ENCODE measurements around the gene TET1. TPM values are rescaled to one million over a fixed set of nuclear protein-coding genes. Genes with fewer than 3 reads are reported as not detected.

Gene TET1
- polyA plus RNA-seq, 3 donors = 0.01 to 0.08 (median 0.06) TPM

- no peak for TF ChIP-seq CTCF (IDR thresholded peaks at IDR 0.05)
- Histone ChIP-seq H3K27ac (ENCODE audit: low read depth in 1 of 2, low read length in 2 of 2) (no peak overlapping the region), H3K4me1 (ENCODE audit: control insufficient read depth in 1 of 2, insufficient read depth in 2 of 2, low read length in 2 of 2) (peaks cover 6% of the 10 kb centered on the region in 2 donors), H3K4me3 (replicated peaks in 1 of 3; ENCODE audit: low read depth in 2 of 3, low read length in 3 of 3) (no peak overlapping the region), H3K79me2 (ENCODE audit: insufficient read depth, low read length) (peaks cover 73% of the 10 kb centered on the region), H3K9me3 (replicated peaks in 1 of 2; ENCODE audit: control insufficient read depth in 1 of 2, insufficient read depth in 1 of 2, low read length in 2 of 2) (no peaks in the 10 kb centered on the region), H2AFZ (ENCODE audit: insufficient read depth, low read depth, low read length, poor library complexity, severe bottlenecking) (no peak overlapping the region), H4K20me1 (ENCODE audit: insufficient read depth, low read length) (peaks cover 4% of the 10 kb centered on the region), H3K9ac (ENCODE audit: insufficient read depth, low read length, poor library complexity, severe bottlenecking) (no peak overlapping the region), H3K36me3 (replicated peaks in 1 of 2; ENCODE audit: control insufficient read depth in 1 of 2, insufficient read depth in 2 of 2, low read length in 2 of 2) (peaks cover 51 to 84% of the 10 kb centered on the region in 2 donors), H3K27me3 (ENCODE audit: control insufficient read depth in 2 of 2, insufficient read depth in 2 of 2, low read length in 2 of 2) (no peaks in the 10 kb centered on the region), H3K4me2 (replicated peaks; ENCODE audit: extremely low read depth, low read length, poor library complexity, severe bottlenecking) (no peak overlapping the region)
- H3K9me3 Mint-ChIP-seq = no peaks in the 10 kb centered on the region
- H3K4me1 Mint-ChIP-seq = peaks cover 7% of the 10 kb centered on the region
- H3K27me3 Mint-ChIP-seq (ENCODE audit: low read depth in 3 of 3) = no peaks in the 10 kb centered on the region
- H3K36me3 Mint-ChIP-seq = peaks cover 57 to 84% of the 10 kb centered on the region in 2 donors
- WGBS (ENCODE audit: insufficient coverage) = no CpG with 5 or more reads among the region's 9 CpGs
- intact Hi-C loops (cut with micrococcal nuclease) = loop anchor here in 1 of 2 donors (10.0 kb wide), 2 partner anchors 202 to 842 kb away; partner anchors contain the start of genes SIRT1 and SLC25A16
- no peak for DNase-seq
- H3K27ac Mint-ChIP-seq = no peak overlapping the region
- no peak overlapping the region for H3K4me3 Mint-ChIP-seq
Observed at GRCh38 chr10:68727146-68727545, 167.0 kb downstream of the TET1 start.

- no peak for DNase-seq
- peaks cover 0 to 1% (median 0%) of the 10 kb centered on the region in 7 donors for H3K9me3 Mint-ChIP-seq
- no peak overlapping the region for H3K4me3 Mint-ChIP-seq
- WGBS (ENCODE audit: insufficient coverage) = 100% methylated on average over 3 of the region's 8 CpGs
- TF ChIP-seq CTCF (IDR thresholded peaks at IDR 0.05) = no peak
- H3K27me3 Mint-ChIP-seq (ENCODE audit: low read depth in 3 of 3) = no peaks in the 10 kb centered on the region
- Histone ChIP-seq H3K4me2 (replicated peaks; ENCODE audit: extremely low read depth, low read length, poor library complexity, severe bottlenecking) (no peak overlapping the region), H4K20me1 (ENCODE audit: insufficient read depth, low read length) (peaks cover 26% of the 10 kb centered on the region), H3K27me3 (ENCODE audit: control insufficient read depth in 2 of 2, insufficient read depth in 2 of 2, low read length in 2 of 2) (no peaks in the 10 kb centered on the region), H3K27ac (ENCODE audit: low read depth in 1 of 2, low read length in 2 of 2) (no peak overlapping the region), H3K9ac (ENCODE audit: insufficient read depth, low read length, poor library complexity, severe bottlenecking) (no peak overlapping the region), H2AFZ (ENCODE audit: insufficient read depth, low read depth, low read length, poor library complexity, severe bottlenecking) (no peak overlapping the region), H3K36me3 (replicated peaks in 1 of 2; ENCODE audit: control insufficient read depth in 1 of 2, insufficient read depth in 2 of 2, low read length in 2 of 2) (peaks cover 70 to 91% of the 10 kb centered on the region in 2 donors), H3K4me1 (ENCODE audit: control insufficient read depth in 1 of 2, insufficient read depth in 2 of 2, low read length in 2 of 2) (no peaks in the 10 kb centered on the region), H3K4me3 (replicated peaks in 1 of 3; ENCODE audit: low read depth in 2 of 3, low read length in 3 of 3) (no peak overlapping the region), H3K79me2 (ENCODE audit: insufficient read depth, low read length) (peaks cover 62% of the 10 kb centered on the region), H3K9me3 (replicated peaks in 1 of 2; ENCODE audit: control insufficient read depth in 1 of 2, insufficient read depth in 1 of 2, low read length in 2 of 2) (no peaks in the 10 kb centered on the region)
- H3K27ac Mint-ChIP-seq = peak overlapping the region in 2 of 7 donors; percentile 3 to 54
- intact Hi-C loops (cut with micrococcal nuclease) = no loop called here
- peaks cover 66 to 90% of the 10 kb centered on the region in 2 donors for H3K36me3 Mint-ChIP-seq
- H3K4me1 Mint-ChIP-seq = no peaks in the 10 kb centered on the region
Observed at GRCh38 chr10:68732651-68733050, 172.5 kb downstream of the TET1 start.

Data from CD14-positive monocyte (primary cell).